Stimulated activated CD4-positive, alpha-beta T cell treated with anti-CD3 and anti-CD28 coated beads, Interleukin-4, amount 100 ng/mL, for 24 hours (primary cell): ENCODE results near the gene CDKL1.
"Not testable (repeated sequence)": the region's sequence is repeated elsewhere in the genome, so short reads cannot be mapped to it uniquely, and the experiment has no call there.

ENCODE experiments used
- DNase-seq: peaks from one replicate; pipeline ENCODE4 v3.0.0-alpha.2; 2020

Gene CDKL1

GRCh38 chr14:50320283-50320682 lies 76.4 kb downstream of the CDKL1 start:
- peak; percentile 31 for DNase-seq

DNA sequence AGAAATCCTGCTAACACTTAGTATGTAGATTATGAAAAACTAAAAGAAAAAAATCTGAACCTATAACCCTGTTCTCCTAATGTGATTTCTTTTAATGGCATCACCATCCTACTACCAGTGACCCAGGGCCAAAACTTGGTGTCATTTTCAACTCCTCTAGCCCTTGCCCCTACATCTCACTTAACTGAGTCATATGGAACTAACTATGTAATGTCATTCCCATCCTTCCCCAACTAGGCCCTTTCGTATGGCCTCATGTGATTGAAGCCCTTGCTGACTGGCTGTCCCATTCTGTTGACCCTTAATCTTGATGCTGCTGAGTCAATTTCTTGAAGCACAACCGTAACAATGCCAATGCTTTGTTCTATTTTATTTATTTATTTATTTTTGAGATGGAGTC lies 77.0 kb downstream of the CDKL1 start:
- no peak for DNase-seq

- DNase-seq, result no peak
Observed at GRCh38 chr14:50319293-50319692, 77.4 kb downstream of the CDKL1 start.

DNA sequence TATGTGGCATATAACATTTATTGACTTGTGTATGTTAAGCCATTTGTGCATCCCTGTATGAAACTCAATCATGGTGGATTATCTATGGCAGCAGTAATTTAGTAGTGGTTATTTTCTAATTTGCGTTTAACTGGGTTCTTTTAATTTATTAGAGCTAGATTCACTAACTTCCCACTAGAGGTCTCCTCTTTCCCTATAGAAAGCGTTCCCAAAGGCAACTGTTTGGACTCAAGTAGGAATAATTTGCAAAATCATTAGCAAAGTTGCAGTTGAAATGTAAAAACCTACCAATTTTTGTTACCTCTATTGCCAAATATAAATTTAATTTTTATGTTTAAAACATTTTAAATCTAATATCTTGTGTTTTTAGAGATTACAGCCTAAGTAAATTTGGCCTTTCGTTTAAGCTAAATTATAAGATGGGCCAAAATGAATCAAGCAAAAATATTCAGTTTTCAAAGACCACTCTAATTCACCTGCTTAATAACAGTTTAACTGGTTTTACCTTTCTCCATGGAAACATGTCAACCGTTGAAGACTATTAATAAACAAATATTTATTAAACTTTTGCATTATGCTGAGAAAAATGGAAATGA lies 78.6 kb downstream of the CDKL1 start:
- no peak for DNase-seq

DNA sequence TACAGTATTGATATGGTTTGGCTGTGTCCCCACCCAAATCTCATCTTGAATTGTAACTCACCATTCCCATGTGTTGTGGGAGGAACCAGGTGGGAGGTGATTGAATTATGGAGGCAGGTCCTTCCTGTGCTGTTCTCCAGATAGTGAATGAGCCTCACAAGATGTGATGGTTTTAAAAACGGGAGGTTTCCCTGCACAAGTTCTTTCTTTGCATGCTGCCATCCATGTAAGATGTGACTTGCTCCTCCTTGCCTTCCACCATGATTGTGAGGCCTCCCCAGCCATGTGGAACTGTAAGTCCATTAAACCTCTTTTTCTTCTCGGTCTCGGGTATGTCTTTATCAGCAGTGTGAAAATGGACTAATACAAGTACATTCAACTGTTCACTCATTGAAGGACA lies 82.6 kb downstream of the CDKL1 start:
- DNase-seq, result not testable (repeated sequence)

DNA sequence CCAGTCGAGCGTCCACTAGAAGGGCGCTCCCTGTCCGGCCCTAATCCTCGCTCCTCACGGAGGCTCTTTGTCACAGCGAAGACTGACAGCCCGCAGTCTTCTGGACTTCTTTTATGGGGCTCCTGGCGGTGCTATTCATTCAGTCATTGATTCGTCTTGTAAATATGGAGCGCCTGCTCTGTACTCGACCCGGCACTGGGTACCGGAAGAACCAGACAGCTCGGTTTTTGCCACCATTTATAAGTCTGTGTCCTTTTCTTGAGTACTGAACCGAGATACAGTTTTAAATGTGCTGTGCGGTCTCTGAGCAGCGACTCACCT lies 84.0 kb downstream of the CDKL1 start:
- no peak for DNase-seq

DNA sequence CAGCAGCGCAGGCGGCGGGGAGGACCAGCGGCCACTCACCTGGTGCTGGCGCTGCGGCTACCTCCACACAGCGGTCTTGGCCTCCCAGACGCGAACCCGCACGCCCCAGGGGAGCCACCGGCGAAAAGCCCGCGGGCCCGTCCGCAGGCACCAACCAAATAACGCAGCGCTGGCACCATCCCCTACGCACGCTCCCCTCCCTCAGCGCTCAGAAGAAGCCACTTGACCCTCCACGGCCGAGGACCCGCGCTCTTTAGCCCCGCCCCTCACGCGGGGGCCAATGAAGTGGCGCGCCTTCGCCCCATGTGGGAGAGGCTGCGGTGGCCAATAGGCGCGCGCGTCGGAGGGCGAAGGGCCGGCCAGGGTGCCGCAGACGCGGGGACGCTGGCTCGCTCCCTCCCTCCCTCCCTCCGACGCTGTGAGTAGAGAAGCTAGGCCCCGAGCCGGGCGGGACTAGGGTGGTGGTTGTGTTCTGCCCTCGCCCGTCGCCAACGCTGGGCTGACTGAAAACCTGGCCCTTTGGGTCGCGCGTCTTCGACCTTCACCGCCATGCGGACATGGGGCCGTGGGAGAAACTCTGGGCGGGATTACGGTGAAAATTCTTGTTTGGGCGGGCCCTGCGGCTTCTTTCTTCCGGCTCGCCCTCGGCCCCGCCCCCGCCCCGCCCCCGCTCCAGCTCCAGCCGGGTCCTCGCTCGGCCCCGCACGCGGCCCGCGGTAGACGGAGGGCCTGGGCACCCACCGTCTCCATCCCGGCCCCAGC lies 84.5 kb downstream of the CDKL1 start, which contains the start of the genes DMAC2L and L2HGDH:
TSS of gene DMAC2L (plus strand) at position 353 of the 762 bp plus-strand sequence. CDS start 9,164 bp downstream, outside the sequence.
TSS of gene L2HGDH (minus strand) at position 258 of the 762 bp plus-strand sequence. CDS start at position 179, 79 bp downstream.
- peak; percentile 90 for DNase-seq

DNA sequence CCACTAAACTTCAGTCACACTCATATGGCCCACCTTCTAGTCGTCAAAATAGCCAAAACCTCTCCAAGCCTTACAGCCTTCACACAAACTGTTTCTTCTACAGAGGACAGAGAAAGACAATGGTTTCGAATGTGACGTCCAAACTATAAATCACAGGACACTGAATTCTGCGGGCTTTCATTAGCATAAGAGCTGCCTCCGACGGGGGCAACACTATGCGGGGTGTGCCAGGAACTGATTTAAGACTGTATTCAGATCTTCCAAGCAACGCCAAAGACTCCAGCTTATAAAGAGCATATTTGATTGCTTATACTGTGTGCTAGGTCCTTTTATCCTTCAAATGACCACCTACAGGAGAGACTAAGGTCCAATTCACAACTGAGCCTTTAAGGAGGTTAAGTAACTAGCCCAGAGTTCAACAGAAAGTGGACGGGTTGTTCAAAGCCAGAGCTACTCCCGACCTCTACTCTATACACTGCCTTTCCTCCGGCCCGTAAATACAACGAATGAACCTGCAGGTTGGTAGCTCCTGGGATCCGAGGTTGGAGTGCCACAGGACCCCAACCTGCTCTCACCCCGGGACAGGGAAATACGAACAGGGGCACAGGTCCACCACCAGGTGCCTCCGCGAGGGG lies 85.2 kb downstream of the CDKL1 start:
- no peak for DNase-seq

DNA sequence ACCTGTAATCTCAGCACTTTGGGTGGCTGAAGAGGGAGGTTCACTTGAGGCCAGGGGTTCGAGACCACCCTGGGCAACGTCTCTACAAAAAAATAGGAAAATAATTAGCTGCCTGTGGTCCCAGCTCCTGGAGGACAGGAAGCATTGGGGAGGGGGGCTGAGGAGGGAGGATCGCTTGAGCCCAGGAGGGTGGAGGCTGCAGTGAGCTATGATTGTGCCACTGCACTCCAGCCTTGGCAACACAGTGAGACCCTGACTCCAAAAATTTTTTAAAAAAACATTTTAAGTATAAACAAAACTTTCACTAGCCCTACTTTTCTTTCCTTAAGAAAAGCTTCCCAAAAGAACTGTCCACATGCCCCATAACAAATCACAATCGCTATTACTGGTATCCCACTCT lies 86.2 kb downstream of the CDKL1 start:
- DNase-seq, result no peak

- DNase-seq, result no peak
Observed at GRCh38 chr14:50308363-50308915, 88.2 kb downstream of the CDKL1 start.

- no peak for DNase-seq
Observed at GRCh38 chr14:50303744-50304471, 92.8 kb downstream of the CDKL1 start.

DNA sequence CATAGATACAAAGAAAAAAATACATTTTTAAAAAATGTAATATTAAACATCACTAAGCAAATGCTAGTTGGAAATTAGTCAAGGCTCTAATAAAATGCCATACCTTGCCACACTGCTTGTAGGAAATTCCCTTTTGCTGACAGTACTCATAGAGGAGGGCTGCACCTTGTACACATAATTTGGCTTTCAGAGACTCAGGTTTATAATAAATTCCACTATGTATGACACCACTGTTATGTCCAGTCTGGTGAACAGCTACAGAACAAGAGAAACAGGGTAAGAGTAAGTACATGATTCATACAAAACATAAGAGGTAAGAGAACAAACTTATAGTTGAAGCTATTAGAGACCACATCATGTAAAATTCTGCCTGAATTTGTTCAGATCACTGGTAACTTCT lies 94.8 kb downstream of the CDKL1 start:
- DNase-seq, result no peak

DNA sequence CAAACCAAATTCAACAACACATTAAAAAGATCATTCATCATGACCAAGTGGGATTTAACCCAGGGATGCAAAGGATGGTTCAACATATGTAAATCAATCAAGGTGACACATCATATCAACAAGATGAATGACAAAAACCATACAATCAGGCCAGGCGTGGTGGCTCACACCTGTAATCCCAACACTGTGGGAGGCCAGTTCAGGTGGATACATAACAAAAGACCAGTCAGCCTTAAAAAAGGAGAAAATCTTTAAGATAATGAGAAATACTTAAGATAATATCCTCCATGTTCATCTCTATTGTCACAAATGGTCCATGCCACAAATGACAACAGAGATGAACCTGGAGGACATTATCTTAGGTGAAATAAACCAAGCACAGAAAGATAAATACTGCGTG lies 97.1 kb downstream of the CDKL1 start:
- no peak for DNase-seq

DNA sequence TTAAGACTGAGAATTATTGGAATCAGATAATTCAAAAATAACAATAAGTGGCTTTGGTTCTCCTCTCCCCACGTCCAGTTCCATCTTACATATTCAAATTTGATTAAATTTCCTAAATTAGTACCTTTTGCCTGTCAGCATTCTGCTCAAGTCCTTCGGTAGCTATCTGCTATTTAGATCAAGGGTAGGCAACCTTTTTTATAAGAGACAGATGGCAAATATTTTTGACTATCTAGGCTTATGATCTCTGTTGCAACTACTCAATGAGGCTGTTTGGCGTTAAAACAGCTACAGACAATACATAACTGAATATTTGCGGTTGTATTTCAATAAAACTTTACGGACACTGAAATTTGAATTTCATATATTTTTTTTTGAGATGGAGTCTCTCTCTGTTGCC lies 106.4 kb downstream of the CDKL1 start:
- DNase-seq, result no peak

- no peak for DNase-seq
Observed at GRCh38 chr14:50288146-50288545, 108.5 kb downstream of the CDKL1 start.

DNA sequence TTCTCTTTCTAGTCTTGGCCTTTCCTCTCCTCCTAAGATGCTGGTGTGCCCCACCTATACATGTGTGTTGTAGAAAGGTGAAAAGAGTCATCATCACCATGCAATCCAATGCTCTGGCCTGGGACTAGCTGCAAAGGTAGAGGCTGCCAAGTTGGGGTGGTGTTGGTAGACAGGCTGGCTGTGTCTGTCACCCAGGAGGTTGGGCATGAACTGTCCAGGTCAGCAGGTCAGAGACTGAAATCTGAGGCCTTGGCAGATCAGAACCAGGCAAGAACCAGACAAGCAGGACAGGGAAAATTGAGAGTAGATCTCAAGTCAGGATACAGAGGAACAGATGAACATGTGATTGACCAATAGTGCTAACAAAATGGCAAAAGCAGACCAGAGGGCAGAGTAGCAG lies 110.8 kb downstream of the CDKL1 start:
- no peak for DNase-seq
